Epithelial cell of esophagus (primary cell): ENCODE measurements around the gene ITPKB.
A peak's percentile ranks its signal among the peaks of the same experiment; 100 is the strongest.

Experiments
- DNase-seq: peaks from one replicate; pipeline ENCODE4 v3.0.0; 2010; ENCODE audit warnings: low read depth
- H3K4me3 ChIP-seq: 2 replicates; pipeline ENCODE4 v1.5.1; 2011; ENCODE audit warnings: mild to moderate bottlenecking, low read length, control low read depth
- CTCF ChIP-seq: IDR thresholded peaks from 2 replicates; pipeline ENCODE4 v1.5.1; 2011; ENCODE audit warnings: low read depth, mild to moderate bottlenecking, low read length, control low read depth, inconsistent platforms; ENCODE audit not compliant: insufficient read depth; ENCODE audit errors: missing control alignments

The ITPKB gene

GRCh38 chr1:226598455-226598849 lies 140.6 kb downstream of the ITPKB start:
- TF ChIP-seq CTCF: no peak

GRCh38 chr1:226597616-226598454 lies 141.2 kb downstream of the ITPKB start:
- DNase-seq: no peak
- no peak for TF ChIP-seq CTCF
- H3K4me3 ChIP-seq: no peak overlapping the region

More at GRCh38 chr1:226598455-226598849, 140.6 kb downstream of the ITPKB start:
- no peak overlapping the region for H3K4me3 ChIP-seq
- DNase-seq: peak; percentile 6

- no peak overlapping the region for H3K4me3 ChIP-seq
- no peak for DNase-seq
- no peak for TF ChIP-seq CTCF
These were observed 142.4 kb downstream of the ITPKB start for GRCh38 chr1:226596531-226597165.

- H3K4me3 ChIP-seq: no peak overlapping the region
- TF ChIP-seq CTCF: no peak
- DNase-seq: no peak
These were observed 145.5 kb downstream of the ITPKB start for GRCh38 chr1:226593541-226593940.

GRCh38 chr1:226590614-226591013 lies 148.5 kb downstream of the ITPKB start:
- DNase-seq: no peak
- H3K4me3 ChIP-seq: no peak overlapping the region
- no peak for TF ChIP-seq CTCF

GRCh38 chr1:226589008-226589733 lies 149.9 kb downstream of the ITPKB start:
- no peak for DNase-seq
- H3K4me3 ChIP-seq: no peak overlapping the region
- TF ChIP-seq CTCF: no peak
